Measurements from ENCODE around the gene SLC11A1.

SLC11A1 gene, protein sequence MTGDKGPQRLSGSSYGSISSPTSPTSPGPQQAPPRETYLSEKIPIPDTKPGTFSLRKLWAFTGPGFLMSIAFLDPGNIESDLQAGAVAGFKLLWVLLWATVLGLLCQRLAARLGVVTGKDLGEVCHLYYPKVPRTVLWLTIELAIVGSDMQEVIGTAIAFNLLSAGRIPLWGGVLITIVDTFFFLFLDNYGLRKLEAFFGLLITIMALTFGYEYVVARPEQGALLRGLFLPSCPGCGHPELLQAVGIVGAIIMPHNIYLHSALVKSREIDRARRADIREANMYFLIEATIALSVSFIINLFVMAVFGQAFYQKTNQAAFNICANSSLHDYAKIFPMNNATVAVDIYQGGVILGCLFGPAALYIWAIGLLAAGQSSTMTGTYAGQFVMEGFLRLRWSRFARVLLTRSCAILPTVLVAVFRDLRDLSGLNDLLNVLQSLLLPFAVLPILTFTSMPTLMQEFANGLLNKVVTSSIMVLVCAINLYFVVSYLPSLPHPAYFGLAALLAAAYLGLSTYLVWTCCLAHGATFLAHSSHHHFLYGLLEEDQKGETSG

DNA sequence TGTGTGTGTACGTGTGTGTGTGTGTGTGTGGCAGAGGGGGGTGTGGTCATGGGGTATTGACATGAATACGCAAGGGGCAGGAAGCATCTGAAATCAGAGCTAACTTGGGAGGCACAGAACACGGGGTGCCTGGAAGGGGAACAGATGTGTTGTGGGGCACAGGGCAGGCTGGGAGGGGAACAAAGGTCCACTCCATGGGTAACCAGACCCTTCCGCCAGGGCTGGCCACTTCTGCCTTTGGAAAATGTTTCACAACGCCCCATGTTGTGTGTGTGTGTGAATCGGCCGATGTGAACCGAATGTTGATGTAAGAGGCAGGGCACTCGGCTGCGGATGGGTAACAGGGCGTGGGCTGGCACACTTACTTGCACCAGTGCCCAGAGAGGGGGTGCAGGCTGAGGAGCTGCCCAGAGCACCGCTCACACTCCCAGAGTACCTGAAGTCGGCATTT is at the start of gene SLC11A1:
Gene SLC11A1 (plus strand): TSS at position 358 of the 451 bp plus-strand sequence. CDS start 96 bp downstream, outside the sequence.
- no peak for DNase-seq

DNA sequence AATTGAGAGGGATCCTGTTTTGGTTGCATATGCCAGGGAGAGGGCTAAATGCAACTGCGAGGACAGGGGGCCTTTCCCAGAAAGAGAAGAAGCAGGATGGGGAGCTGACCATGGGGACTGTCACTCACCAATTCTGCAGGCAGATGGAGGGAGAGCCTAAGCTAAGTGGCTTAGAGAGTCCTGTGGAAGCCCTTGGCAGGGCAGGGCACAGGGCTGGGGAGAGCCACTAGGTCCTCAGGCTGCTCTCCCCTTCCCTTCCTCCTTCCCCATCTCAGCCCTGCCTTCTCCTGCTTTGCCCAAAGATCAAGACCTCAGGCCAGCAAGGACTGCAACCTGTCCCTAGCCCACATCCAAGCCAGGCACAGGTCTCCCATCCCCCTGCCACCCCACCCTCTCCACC is 49.8 kb upstream of the SLC11A1 start:
- DNase-seq, result no peak

DNA sequence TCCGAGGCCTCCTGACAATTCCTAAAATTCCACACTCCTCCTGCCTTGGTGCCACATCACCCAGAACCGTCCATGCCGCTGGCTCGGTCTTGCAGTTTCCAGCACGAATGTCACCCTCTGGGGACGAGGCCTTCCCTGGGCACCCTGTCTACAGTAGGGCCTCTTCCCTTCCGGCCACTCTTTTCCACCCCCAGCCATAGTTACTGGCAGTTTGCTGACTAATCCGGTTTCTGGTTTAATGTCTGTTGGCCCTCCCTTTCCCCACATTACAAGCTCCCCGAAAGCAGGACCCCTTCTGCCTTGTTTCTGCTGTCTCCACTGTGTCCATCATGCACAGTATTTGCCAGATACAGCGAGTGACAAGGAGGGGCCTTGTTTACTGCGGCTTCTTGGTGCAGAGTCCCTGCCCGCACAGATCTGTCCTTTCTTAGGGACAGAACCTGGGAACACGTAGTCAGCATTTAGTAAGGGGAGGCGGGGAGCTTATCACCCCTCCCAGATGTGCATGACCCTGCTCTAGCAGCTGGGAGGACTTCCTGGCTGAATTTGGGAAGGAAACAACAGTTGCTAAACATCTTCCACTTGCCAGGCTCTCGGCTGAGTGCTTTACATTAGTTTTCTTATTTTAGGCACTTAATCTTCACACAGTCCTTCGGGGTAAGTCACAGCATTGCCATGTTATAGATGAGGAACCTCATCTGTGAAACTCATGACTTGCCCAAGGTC is 49.0 kb upstream of the SLC11A1 start:
- DNase-seq, result no peak

DNA sequence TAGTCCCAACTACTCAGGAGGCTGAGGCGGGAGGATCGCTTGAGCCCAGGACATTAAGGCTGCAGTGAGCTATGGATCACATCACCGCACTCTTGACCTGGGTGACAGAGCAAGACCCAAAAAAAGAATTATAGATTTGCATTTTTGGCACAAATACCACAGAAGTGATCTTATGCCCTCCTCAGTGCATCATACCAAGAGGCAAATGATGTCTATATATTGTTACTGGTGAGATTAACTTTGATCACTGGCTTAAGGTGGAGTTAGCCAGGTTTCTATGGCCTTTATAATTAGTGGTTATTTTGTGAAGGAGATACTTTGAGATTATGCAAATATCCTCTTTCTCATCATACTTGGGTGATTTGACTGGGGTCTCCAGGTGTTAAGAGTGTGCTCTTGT is 47.5 kb upstream of the SLC11A1 start:
- no peak for DNase-seq

DNA sequence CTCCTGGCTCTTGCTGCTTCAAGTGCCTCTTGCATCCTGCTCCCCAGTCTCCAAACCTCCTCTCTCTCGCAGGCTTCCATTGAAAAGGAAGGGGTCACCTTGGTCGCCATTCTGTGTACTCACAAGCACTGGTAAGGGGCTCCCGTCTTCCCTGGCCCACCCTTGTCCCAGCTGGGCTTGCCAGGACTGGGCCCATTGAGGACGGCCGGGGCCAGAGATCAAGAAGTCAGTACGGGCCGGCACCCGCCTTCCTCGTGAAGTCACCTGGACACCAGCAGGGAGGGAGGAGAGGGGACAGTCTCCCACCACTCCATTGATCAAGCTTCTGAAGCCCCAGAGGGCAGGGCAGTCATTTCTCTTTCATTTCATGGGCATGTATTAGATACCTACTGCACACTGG is 41.4 kb upstream of the SLC11A1 start:
- no peak for DNase-seq

DNA sequence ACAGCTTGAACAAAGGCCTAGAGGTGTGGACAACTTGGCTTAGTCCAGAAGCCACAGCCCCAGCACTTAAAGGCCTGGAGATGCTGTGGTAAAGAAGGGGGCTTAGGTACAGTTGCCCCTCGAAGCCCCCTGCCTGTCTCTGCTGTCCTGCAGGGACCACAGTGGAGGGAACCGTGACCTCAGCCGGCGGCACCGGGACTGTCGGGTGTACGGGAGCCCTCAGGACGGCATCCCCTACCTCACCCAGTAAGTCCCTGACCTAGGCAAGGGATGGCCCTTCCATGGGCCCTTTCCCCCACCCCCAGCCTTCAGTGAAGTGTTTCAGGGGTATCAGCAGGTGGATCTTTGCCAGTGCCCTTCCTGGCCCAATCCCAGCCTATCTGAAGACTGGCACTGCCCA is 40.7 kb upstream of the SLC11A1 start:
- no peak for DNase-seq

DNA sequence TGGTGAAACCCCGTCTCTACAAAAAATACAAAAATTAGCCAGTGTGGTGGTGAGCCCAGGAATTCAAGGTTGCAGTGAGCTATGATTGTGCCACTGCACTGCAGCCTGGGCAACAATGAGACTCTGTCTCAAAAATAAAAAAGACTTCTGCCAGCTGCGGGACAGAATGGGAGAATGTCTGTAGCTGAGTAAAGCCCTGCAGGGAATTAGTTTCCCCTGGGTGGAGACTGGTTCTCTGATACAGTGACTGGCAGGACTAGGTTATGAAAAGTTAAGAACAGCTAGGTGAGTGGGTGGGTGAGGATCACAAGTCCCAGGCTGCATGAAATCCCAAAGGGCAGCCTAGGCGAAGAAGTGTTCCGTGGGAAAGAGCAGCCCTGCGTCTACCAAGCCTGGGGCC is 39.2 kb upstream of the SLC11A1 start:
- no peak for DNase-seq

DNA sequence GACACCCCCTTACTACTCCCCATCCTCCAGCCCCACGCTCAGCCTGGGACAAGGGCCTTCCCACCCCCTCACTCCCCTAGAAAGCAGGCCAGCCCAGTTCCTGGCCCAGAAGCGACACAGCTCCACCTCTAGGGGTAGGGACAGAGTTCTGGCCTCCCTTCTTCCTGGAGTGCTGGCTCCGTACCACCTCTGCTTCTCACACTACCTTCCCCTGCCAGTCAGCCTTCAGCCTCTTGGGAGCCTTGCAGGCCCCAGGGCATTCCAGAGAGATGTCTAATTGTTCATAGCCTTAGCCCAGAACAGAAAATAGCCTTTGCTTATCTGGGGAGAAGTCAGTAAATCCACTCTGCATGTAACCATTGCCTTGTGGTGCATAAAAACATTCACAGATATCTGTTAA is 38.5 kb upstream of the SLC11A1 start:
- DNase-seq, result peak; percentile 59

DNA sequence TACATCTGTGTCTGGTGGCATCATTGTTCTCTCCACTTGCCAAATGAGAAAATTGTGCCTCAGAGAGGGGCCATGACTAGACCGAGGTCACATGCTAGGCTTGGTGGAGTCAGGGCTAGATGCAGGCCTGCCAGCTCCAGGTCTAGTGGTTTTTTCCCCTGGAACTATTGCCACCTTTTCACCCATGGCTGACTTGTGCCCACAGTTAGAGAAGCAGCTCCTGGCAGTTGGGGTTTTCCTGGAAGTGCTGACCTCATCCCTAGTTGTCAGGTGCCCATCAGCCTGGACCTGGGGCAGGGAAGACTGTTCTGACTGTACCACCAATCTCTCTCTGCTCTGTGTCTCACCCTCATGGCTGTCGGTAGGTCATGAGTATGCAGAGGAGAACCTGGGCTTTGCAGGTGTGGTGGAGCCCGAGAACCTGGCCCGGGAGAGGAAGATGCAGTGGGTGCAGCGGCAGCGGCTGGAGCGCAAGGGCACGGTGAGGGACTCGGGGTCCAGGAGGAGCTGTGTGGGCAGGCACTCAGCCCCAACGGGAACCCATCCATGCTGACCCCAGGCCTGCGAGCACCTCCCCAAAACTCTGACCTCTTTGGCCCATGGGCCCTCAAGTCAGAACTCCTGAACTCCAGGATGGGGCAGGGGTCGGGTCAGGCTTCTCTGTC is 37.9 kb upstream of the SLC11A1 start:
- no peak for DNase-seq

DNA sequence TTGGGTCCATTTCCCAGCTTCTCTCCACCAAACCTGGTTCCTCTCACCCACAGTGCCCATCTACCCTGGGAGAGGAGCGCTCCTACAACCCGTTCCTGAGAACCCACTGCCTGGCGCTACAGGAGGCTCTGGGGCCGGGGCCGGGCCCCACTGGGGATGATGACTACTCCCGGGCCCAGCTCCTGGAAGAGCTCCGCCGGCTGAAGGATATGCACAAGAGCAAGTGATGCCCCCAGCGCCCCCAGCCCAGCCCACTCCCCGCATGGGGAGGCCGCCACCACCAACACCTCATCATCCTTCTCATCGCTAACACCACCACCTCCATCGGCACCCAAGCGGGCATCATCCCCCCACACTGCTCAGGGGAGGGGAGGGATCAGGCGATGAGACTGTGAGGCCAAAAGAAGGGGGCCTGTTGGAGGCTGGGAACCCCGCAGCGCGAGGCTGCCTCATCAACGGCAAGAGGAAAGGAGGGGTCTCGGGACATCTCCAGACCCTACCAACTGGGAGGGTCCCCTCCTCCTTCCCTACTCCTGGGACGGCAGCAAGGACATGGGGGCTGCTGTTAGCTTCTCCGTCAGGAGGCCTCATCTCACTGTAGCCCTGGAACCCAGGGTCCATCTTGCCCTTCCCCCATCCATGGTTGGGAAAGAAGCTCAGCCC is 37.2 kb upstream of the SLC11A1 start:
- DNase-seq, result no peak

DNA sequence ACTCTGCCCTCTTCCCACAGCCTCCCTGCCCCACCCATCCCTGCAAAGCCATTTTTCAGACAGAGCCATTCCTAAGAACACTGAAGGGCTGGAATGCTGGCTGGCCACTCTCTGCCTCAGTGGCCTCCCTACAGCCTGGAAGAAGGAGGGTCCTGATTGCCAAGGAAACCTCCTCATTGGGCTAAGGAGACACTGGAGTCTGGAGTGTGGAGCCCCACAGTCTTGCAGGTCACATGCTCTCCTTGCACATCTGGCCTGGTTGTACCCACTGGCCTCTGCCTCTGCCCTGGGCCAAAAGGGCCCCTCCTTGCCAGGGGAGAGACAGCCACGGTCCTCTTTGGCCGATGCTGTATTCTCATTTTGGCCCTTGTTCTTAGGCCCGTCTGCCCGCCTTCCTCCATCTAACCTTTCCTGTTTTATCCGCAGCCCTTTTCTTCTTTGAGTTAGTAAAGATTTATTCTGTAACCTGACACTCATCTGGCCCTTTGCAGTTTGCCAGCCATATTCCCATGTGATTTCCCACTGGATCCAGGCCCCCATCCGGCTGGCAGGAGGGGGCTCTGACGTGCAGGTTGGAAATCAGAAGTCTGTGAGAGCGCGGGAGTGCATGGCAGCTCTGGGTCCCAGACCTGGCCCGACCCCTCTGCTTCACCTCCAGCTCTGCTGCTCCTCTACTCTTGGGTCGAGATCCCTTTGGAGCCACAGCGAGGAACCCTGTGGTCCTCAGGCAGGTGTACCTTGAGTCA is 36.4 kb upstream of the SLC11A1 start:
- no peak for DNase-seq

DNA sequence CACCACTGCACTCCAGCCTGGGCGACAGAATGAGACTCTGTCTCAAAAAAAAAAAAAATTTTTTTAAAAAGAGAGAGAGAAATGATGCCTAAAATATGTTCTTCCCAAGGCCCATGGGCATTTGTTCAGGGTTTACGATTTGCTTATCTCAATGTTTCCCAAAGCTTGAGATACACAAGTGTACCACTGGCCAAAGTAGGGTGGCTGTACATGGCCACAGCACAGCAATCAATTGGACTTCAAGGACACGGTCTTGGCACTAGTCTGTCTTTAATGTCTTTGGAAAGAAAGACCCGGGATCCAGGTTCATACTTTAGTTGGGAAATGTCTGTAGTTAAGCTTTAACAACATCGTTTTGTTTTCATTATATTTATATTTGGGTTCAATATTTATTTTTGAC is 34.9 kb upstream of the SLC11A1 start:
- DNase-seq, result no peak

DNA sequence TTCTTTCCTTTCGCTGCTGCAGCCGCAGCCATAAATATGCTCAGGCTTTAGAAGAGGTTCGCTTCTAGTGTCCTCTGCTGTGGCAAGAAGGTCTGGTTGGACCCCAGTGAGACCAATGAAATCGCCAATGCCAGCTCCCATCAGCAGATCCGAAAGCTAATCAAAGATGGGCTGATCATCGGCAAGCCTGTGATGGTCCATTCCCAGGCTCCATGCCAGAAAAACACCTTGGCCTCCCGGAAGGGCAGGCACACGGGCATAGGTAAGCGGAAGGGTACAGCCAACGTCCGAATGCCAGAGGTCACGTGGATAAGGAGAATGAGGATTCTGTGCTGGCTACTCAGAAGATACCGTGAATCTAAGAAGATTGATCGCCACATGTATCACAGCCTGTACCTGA is 28.0 kb upstream of the SLC11A1 start:
- no peak for DNase-seq

DNA sequence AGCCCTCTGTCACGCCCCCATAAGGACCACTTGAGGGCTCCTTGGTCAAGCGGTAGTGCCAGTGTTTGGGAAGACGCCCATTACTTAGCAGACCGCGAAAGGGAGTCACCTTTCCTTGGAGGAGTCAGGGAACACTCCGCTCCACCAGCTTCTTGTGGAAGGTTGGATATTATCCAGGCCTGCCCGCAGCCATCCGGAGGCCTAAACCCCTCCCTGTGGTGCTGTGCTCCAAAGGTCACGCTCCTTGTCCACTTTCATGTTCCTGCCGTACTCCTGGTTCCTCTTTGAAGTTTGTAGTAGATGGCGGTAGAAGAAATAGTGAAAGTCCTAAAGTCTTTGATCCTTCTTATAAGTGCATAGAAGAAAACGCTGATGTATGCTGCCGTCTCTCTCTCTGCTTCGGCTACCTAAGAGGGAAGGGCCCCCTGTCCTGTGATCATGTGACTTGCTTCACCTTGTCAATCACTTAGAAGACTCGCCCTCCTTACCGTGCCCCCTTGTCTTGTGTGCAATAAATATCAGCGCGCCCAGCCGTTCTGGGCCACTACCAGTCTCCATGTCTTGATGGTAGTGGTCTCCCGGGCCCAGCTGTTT is 27.1 kb upstream of the SLC11A1 start:
- DNase-seq, result no peak

DNA sequence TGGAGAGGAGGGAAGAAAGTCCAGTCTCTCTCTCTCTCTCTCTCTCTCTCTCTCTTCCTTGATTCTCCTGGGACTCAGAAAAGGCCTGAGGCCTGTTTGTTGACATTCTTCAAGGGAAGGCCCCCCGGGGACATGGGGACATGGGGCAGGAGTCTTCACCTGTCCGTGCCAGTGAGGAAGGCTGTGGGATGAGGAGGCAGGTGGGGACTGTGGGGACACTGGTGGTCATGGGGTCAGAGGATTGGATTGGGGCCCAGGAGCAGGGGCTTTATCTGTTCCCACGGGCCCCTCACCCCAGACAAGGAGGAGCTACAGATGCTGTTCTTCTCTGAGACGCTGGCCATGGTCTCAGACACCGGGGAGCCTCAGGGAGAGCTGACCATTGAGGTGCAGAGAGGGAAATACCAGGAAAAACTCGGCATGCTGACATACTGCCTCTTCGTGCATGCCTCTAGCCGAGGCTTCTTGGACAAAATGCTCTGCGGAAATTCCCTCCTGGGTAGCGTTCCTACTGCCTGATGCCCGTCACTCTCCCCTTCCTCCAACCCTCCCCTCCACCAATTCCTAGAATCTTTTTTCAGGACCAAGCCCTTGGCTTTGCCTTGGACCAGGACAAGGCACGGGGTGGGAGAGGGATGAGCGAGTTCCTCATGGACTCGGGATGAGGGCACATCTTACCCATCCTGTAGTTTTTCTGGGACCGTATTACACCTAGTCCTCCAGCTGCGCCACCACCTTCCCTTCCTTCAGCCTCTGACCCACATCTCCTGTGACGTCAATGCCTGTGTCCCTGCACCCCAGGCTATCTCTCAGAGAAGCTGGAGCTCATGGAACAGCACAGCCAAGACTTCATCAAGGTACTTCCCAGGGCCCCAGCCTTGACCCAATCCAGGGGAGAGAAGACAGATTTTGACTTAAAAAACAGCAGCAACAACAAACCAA is 24.6 kb upstream of the SLC11A1 start:
- DNase-seq, result no peak

DNA sequence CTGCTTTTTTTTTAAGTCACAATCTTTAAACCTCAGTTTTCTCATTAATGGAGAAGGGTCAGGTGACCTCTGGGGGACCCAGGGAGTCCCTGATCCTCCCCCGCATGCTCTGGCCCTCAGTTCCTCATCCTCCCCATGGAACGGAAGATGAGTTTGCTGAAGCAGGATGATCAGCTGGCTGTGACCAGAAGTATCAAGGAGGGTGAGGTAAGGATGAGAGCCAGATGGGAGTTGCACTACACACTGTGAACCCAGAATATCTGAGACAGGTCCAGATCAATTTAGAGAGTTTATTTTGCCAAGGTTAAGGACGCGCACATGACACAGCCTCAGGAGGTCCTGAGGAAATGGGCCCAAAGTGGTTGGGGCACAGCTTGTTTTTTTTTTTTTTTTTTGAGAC is 21.6 kb upstream of the SLC11A1 start:
- no peak for DNase-seq

DNA sequence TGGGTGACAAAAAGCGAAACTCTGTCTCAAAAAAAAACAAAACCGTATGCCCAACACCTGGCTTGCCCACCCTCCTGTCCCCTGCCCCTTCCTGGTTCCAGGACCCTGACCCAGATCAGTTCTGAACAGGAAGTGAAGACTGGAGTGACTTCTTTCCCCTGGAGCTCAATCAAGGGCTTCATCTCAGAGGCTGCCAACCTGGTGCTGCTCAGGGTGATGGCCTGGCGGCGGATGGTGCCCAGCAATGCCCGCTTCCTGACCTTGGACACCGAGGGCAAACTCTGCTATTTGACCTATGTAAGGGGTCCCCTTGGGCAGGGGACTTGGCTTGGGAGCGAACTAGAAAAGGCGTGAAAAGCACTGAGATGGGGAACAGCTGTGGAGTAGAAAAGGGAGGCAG is 19.5 kb upstream of the SLC11A1 start:
- no peak for DNase-seq

DNA sequence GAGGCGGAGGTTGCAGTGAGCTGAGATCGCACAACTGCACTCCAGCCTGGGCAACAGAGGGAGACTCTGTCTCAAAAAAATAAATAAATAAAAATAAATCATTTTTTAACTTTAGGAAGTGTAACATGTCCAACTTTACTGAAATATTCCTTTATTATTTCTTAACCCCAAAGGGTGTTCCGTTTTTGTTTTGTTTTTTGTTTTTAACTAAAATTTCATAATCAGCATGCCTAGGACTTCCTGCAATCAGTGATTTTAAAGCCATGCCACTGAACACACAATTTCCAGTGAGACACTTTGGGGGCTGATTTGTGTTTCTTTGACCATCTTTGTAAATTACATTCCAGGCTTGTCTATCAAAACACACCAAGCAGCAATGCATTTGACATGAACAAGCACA is 18.3 kb upstream of the SLC11A1 start:
- no peak for DNase-seq

DNA sequence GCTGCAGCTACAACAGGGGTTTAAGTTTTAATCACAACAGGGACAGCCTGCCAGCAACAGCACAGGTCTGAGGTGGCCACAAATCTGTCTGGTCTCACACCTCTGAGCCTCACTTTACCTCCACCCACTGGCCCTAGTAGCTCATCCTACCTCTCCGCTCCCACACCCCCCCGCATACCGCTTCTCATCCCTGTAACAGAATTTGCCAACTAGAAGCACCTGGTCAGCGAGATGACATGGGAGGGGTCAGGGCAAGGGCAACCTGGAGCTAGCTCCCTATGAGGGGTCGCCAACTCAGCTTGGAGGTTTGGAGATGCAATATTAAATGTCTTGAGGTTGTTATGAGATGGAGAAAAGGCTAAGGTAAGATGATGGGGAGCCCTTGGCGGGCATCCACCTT is 17.9 kb upstream of the SLC11A1 start:
- DNase-seq, result no peak

DNA sequence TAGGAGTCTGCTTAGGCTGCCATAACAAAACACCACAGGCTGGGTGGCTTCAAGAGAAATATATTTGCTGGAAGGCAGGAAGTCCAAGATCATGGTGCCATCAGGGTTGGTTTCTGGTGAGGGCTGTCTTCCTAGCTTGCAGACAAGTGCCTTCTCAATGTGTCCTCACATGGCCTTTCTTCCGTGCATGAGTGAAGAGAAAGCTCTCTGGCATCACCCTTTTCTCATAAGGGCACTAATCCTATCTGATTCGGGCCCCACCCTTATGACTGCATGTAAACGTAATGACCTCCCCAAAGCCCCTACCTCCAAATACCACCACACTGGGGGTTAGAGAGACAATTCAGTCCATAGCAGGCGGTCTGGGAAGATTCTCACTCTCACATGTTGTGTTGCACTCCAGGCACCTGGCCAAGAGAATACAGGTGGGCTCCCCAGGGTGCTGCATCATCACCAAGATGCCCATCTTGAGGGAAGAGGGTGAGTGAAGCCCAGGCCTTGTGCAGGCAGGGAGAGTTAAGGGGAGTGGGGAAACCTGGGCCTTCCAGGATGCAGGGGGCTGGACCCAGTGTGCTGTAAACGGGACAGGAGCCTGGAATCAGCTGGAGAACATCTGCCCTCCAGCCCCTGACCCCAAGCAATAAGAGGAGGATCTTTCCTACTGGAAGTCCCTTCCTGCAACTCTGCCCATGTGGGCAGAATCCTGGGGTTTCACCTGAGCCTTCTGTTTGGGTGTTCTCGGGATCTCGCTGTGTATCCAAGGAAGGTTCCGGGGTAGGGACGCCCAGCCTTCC is 15.3 kb upstream of the SLC11A1 start:
- DNase-seq, result no peak
